ENCODE measurements around the gene COX6B2. TPM values are rescaled to one million over a fixed set of nuclear protein-coding genes. Genes with fewer than 3 reads are reported as not detected.

The COX6B2 gene
- total RNA-seq, 1 donor from 2014 or later = not detected

- peaks cover 11% of the 10 kb centered on the region for H3K27me3 Mint-ChIP-seq (ENCODE audit: unreplicated experiment)
- H3K4me1 Mint-ChIP-seq (ENCODE audit: unreplicated experiment) = peaks cover 6% of the 10 kb centered on the region
- H3K9me3 Mint-ChIP-seq (ENCODE audit: unreplicated experiment) = no peaks in the 10 kb centered on the region
- no peak for TF ChIP-seq CTCF (IDR thresholded peaks at IDR 0.05; ENCODE audit: unreplicated experiment)
- peak overlapping the region; percentile 13 for H3K27ac Mint-ChIP-seq (ENCODE audit: unreplicated experiment)
- no peak for DNase-seq (ENCODE audit: low spot score)
- H3K4me3 Mint-ChIP-seq (ENCODE audit: unreplicated experiment) = no peak overlapping the region
- peaks cover 4% of the 10 kb centered on the region for H3K36me3 Mint-ChIP-seq (ENCODE audit: low read depth, unreplicated experiment)
Observed at GRCh38 chr19:55345101-55345817, 9.3 kb downstream of the COX6B2 start.

- no peak for DNase-seq (ENCODE audit: low spot score)
- Mint-ChIP-seq H3K27me3 (ENCODE audit: unreplicated experiment) (peaks cover 14% of the 10 kb centered on the region), H3K4me3 (ENCODE audit: unreplicated experiment) (no peak overlapping the region), H3K27ac (ENCODE audit: unreplicated experiment) (no peak overlapping the region), H3K9me3 (ENCODE audit: unreplicated experiment) (no peaks in the 10 kb centered on the region), H3K4me1 (ENCODE audit: unreplicated experiment) (peaks cover 6% of the 10 kb centered on the region), H3K36me3 (ENCODE audit: low read depth, unreplicated experiment) (peaks cover 4% of the 10 kb centered on the region)
- no peak for TF ChIP-seq CTCF (IDR thresholded peaks at IDR 0.05; ENCODE audit: unreplicated experiment)
Observed at GRCh38 chr19:55344444-55344843, 10.1 kb downstream of the COX6B2 start.

DNA sequence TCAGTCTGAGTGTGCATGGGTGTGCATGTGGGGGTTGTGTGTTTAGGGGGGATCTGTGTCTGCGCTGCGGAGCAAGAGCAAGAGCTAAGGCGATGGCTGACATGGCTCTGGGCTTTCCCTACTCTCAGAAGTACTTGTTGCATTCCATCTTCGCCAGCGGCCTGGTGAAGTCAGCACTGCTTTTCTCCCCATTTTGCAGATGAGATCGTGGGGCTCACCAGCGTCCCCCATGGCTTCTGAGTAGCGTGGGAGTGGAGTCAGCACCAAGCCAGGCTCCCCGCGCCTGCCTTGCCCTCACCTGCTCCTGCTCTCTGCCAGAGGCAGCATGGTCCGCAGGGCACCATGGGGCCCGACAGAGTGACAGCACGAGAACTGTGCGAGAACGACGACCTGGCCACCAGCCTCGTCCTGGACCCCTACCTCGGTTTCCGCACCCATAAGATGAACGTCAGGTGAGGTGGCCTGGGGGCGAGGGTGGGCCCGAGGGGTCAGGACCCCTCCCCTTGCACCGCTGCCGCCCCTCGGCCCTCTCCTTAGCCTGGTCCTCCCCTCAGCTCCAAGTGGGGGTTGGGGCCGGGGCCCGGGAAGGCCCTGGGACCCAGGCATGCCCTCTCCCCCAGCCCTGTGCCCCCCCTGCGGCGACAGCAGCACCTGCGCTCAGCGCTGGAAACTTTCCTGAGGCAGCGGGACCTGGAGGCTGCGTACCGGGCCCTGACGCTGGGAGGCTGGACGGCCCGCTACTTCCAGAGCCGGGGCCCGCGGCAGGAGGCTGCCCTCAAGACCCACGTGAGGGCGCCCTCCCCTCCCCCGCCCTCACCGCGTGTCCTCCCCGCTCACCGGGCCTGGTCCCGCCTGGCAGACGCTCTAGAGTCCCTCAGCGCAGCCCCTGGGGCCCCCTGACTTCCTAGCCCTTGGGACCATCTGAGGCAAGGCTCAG, 12.7 kb downstream of the COX6B2 start:
- Mint-ChIP-seq H3K27ac (ENCODE audit: unreplicated experiment) (peak overlapping the region; percentile 77), H3K4me3 (ENCODE audit: unreplicated experiment) (peak overlapping the region; percentile 79), H3K36me3 (ENCODE audit: low read depth, unreplicated experiment) (peaks cover 4% of the 10 kb centered on the region), H3K9me3 (ENCODE audit: unreplicated experiment) (no peaks in the 10 kb centered on the region), H3K27me3 (ENCODE audit: unreplicated experiment) (peaks cover 18% of the 10 kb centered on the region), H3K4me1 (ENCODE audit: unreplicated experiment) (peaks cover 5% of the 10 kb centered on the region)
- TF ChIP-seq CTCF (IDR thresholded peaks at IDR 0.05; ENCODE audit: unreplicated experiment) = no peak
- DNase-seq (ENCODE audit: low spot score) = no peak

DNA sequence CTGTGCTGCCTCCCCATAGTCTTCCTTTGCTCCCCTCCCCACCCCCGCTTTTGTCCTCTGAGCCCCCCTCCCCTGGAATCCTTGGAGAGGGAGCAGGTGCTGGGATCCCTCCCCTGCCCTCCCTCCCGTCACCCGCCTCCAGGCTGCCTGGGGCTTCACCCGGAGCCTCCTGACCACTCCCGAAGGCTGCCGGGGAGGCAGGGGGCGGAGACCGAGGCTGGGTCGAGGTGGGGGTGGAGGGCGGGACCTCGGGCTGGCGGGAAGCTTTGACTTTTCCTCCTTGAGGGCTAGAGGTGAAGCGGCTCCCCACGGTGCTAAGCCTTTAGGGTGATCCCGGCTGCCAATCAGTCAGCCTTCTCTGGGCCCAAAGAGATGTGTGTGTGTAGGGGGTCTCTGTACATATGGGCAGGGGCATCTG, 13.3 kb downstream of the COX6B2 start:
- H3K36me3 Mint-ChIP-seq (ENCODE audit: low read depth, unreplicated experiment) = peaks cover 4% of the 10 kb centered on the region
- H3K4me1 Mint-ChIP-seq (ENCODE audit: unreplicated experiment) = peaks cover 5% of the 10 kb centered on the region
- peaks cover 18% of the 10 kb centered on the region for H3K27me3 Mint-ChIP-seq (ENCODE audit: unreplicated experiment)
- no peak for TF ChIP-seq CTCF (IDR thresholded peaks at IDR 0.05; ENCODE audit: unreplicated experiment)
- DNase-seq (ENCODE audit: low spot score) = peak; percentile 59
- peak overlapping the region; percentile 77 for H3K27ac Mint-ChIP-seq (ENCODE audit: unreplicated experiment)
- no peaks in the 10 kb centered on the region for H3K9me3 Mint-ChIP-seq (ENCODE audit: unreplicated experiment)
- H3K4me3 Mint-ChIP-seq (ENCODE audit: unreplicated experiment) = peak overlapping the region; percentile 89
